ENCODE data around the gene SLC29A1. TPM values are rescaled to one million over a fixed set of nuclear protein-coding genes. Genes with fewer than 3 reads are reported as not detected.
A peak's percentile ranks its signal among the peaks of the same experiment; 100 is the strongest.

Gene SLC29A1
- total and polyA plus RNA-seq, 4 donors, result 19.1 to 42.7 (median 26.4) TPM

GRCh38 chr6:44232676-44233566, 9.5 kb downstream of the SLC29A1 start:
- TF ChIP-seq, protein P1, sequence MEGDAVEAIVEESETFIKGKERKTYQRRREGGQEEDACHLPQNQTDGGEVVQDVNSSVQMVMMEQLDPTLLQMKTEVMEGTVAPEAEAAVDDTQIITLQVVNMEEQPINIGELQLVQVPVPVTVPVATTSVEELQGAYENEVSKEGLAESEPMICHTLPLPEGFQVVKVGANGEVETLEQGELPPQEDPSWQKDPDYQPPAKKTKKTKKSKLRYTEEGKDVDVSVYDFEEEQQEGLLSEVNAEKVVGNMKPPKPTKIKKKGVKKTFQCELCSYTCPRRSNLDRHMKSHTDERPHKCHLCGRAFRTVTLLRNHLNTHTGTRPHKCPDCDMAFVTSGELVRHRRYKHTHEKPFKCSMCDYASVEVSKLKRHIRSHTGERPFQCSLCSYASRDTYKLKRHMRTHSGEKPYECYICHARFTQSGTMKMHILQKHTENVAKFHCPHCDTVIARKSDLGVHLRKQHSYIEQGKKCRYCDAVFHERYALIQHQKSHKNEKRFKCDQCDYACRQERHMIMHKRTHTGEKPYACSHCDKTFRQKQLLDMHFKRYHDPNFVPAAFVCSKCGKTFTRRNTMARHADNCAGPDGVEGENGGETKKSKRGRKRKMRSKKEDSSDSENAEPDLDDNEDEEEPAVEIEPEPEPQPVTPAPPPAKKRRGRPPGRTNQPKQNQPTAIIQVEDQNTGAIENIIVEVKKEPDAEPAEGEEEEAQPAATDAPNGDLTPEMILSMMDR (IDR thresholded peaks at IDR 0.05; ENCODE audit: control extremely low read depth, extremely low read depth), result no peak
- DNase-seq, result no peak
- Histone ChIP-seq H3K27ac (ENCODE audit: low read depth in 1 of 2, low read length in 1 of 2) (peak overlapping the region; percentile 9 to 69), H3K9ac (ENCODE audit: insufficient read depth in 1 of 2, low read length in 2 of 2) (no peak overlapping the region), H3K36me3 (ENCODE audit: control insufficient read depth in 4 of 4, insufficient read depth in 4 of 4, low read length in 4 of 4) (peaks cover 0 to 20% (median 1%) of the 10 kb centered on the region in 4 donors), H3K4me3 (no peak overlapping the region), H3K9me3 (ENCODE audit: control insufficient read depth in 4 of 4, insufficient read depth in 3 of 4, low read length in 3 of 4) (no peaks in the 10 kb centered on the region), H3K27me3 (ENCODE audit: control insufficient read depth in 3 of 3, insufficient read depth in 3 of 3, low read length in 2 of 3) (no peaks in the 10 kb centered on the region), H3K4me1 (ENCODE audit: control insufficient read depth in 5 of 5, insufficient read depth in 5 of 5, low read length in 5 of 5) (peaks cover under 1 to 20% (median 7%) of the 10 kb centered on the region in 5 donors)
- 72 to 87% methylated on average over 16 of the region's 16 CpGs for whole genome bisulfite sequencing, 2 donors
- ATAC-seq (ENCODE audit: insufficient read depth, low FRiP score), result no peak

GRCh38 chr6:44233567-44234100, 10.2 kb downstream of the SLC29A1 start:
- TF ChIP-seq, protein P1 (IDR thresholded peaks at IDR 0.05; ENCODE audit: control extremely low read depth, extremely low read depth), result no peak
- Histone ChIP-seq H3K9ac (ENCODE audit: insufficient read depth in 1 of 2, low read length in 2 of 2) (no peak overlapping the region), H3K4me3 (no peak overlapping the region), H3K9me3 (ENCODE audit: control insufficient read depth in 4 of 4, insufficient read depth in 3 of 4, low read length in 3 of 4) (no peaks in the 10 kb centered on the region), H3K4me1 (ENCODE audit: control insufficient read depth in 5 of 5, insufficient read depth in 5 of 5, low read length in 5 of 5) (peaks cover 0 to 20% (median 7%) of the 10 kb centered on the region in 5 donors), H3K27me3 (ENCODE audit: control insufficient read depth in 3 of 3, insufficient read depth in 3 of 3, low read length in 2 of 3) (no peaks in the 10 kb centered on the region), H3K27ac (ENCODE audit: low read depth in 1 of 2, low read length in 1 of 2) (peak overlapping the region; percentile 9 to 69), H3K36me3 (ENCODE audit: control insufficient read depth in 4 of 4, insufficient read depth in 4 of 4, low read length in 4 of 4) (peaks cover 0 to 20% (median 1%) of the 10 kb centered on the region in 4 donors)
- no peak for DNase-seq
- ATAC-seq (ENCODE audit: insufficient read depth, low FRiP score), result no peak
- WGBS, 2 donors, result 44 to 71% methylated on average over 14 of the region's 14 CpGs

DNA sequence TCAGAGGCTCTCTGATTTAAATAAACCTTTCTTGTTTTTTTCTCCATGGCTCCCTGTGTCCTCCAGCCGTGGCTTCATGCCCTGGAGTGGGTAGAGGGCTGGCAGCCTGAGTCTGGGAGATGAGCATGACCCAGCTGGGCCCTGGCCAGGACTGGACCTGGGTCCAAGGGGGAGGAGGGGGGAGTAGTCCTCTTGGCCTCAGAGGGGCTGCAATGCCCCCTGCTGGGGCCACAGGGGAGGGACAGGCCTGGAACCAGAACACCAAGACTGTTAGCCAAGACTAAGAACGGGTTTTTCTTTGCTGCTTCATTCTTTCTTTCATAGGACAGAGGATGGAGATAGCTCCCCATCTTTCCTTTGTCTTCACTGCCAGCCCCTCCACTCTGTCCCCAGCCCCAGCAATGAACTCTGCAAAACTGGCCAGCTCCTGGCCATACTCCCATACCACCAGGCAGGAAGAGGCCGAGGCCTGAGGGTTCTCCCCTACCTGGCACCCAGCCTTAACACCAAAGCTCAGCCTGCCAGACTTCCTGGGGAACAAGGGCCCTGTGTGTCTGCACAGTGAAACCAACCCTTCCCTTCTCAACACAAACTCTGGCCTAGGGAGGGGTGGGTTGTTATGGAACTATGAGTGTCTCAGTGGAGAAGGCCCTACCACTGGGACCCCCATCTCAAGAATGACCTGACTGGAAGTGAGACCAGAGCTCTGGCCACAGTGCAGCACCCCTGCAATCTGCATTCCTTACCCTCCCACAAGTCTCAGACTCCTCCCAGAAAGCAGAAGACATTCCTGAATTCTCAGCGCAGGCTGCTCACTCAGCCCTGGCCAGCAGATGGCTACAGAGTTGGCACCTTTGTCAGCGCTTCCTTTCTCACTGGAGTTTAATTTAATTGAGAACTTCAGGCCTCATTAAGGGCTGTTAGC, 11.0 kb downstream of the SLC29A1 start:
- no peaks in the 10 kb centered on the region for H3K9me3 ChIP-seq (ENCODE audit: control insufficient read depth in 4 of 4, insufficient read depth in 3 of 4, low read length in 3 of 4)
- peaks cover 0 to 20% (median 1%) of the 10 kb centered on the region in 4 donors for H3K36me3 ChIP-seq (ENCODE audit: control insufficient read depth in 4 of 4, insufficient read depth in 4 of 4, low read length in 4 of 4)
- 40 to 50% methylated on average over 5 of the region's 5 CpGs for WGBS, 2 donors
- H3K4me1 ChIP-seq (ENCODE audit: control insufficient read depth in 5 of 5, insufficient read depth in 5 of 5, low read length in 5 of 5), result peaks cover 0 to 20% (median 7%) of the 10 kb centered on the region in 5 donors
- H3K27me3 ChIP-seq (ENCODE audit: control insufficient read depth in 3 of 3, insufficient read depth in 3 of 3, low read length in 2 of 3), result no peaks in the 10 kb centered on the region
- peak overlapping the region; percentile 69 to 76 for H3K27ac ChIP-seq (ENCODE audit: low read depth in 1 of 2, low read length in 1 of 2)
- no peak overlapping the region for H3K4me3 ChIP-seq
- peak; percentile 67 to 73 (median 69) for DNase-seq
- no peak overlapping the region for H3K9ac ChIP-seq (ENCODE audit: insufficient read depth in 1 of 2, low read length in 2 of 2)
- TF ChIP-seq, protein P1 (IDR thresholded peaks at IDR 0.05; ENCODE audit: control extremely low read depth, extremely low read depth), result peak; percentile 26
- no peak for ATAC-seq (ENCODE audit: insufficient read depth, low FRiP score)

Measured in lung (tissue), 12 donors.